Peyer's patch (tissue), 4 donors: ENCODE results near the gene ZNF275. TPM values are rescaled to one million over a fixed set of nuclear protein-coding genes. Genes with fewer than 3 reads are reported as not detected.
"Not testable (repeated sequence)": the region's sequence is repeated elsewhere in the genome, so short reads cannot be mapped to it uniquely, and the experiment has no call there.

Experiments used
- DNase-seq, 3 donors: peaks; one replicate each; pipeline ENCODE4 v3.0.0-alpha.2; 2017 to 2019
- H3K27ac ChIP-seq, 4 donors: fragments of 200-600 bp; sonication (generic); one replicate each; pipeline ENCODE4 v1.5.1; 2016 to 2019
- H3K27me3 ChIP-seq, 2 donors: fragments of 200-600 bp; sonication (generic); one replicate each; pipeline ENCODE4 v1.5.1; 2019
- H3K36me3 ChIP-seq, 3 donors: fragments of 200-600 bp; sonication (generic); one replicate each; pipeline ENCODE4 v1.5.1; 2016 to 2019
- H3K4me1 ChIP-seq, 4 donors: fragments of 200-600 bp; sonication (generic); one replicate each; pipeline ENCODE4 v1.5.1; 2016 to 2019
- H3K4me3 ChIP-seq, 4 donors: fragments of 200-600 bp; sonication (generic); 1 replicate in 3 of 4; 2 replicates in 1 of 4; pipeline ENCODE4 v1.5.1; 2016 to 2019; ENCODE audit warnings: mild to moderate bottlenecking in 1 of 4
- H3K9me3 ChIP-seq, 4 donors: fragments of 200-600 bp; sonication (generic); one replicate each; pipeline ENCODE4 v1.5.1; 2016 to 2019; ENCODE audit warnings: mild to moderate bottlenecking in 1 of 4
- CTCF ChIP-seq, 6 experiments: fragments of 450-650 bp in 4 of 6; fragments of 200-600 bp in 2 of 6; sonication (generic) in 1 of 6; IDR thresholded peaks; one replicate each; pipeline ENCODE4 v1.5.1; 2017 to 2019; ENCODE audit warnings: antibody characterized with exemption in 6 of 6, mild to moderate bottlenecking in 3 of 6, moderate library complexity in 1 of 6
- POLR2A ChIP-seq, 2 donors: fragments of 450-650 bp; IDR thresholded peaks; one replicate each; pipeline ENCODE4 v1.5.1; 2017; ENCODE audit warnings: antibody characterized with exemption in 2 of 2, mild to moderate bottlenecking in 2 of 2, moderate library complexity in 2 of 2
- total RNA-seq, 4 donors: library from RNA; depleted of rRNA; stranded (reverse); fragments of >200 nt; gene quantifications; one replicate each; pipeline ENCODE4 v1.1.0, GENCODE V29; 2016

Gene ZNF275
- total RNA-seq, 4 donors from 2014 or later, result 4.0 to 12.4 (median 7.2) TPM

DNA sequence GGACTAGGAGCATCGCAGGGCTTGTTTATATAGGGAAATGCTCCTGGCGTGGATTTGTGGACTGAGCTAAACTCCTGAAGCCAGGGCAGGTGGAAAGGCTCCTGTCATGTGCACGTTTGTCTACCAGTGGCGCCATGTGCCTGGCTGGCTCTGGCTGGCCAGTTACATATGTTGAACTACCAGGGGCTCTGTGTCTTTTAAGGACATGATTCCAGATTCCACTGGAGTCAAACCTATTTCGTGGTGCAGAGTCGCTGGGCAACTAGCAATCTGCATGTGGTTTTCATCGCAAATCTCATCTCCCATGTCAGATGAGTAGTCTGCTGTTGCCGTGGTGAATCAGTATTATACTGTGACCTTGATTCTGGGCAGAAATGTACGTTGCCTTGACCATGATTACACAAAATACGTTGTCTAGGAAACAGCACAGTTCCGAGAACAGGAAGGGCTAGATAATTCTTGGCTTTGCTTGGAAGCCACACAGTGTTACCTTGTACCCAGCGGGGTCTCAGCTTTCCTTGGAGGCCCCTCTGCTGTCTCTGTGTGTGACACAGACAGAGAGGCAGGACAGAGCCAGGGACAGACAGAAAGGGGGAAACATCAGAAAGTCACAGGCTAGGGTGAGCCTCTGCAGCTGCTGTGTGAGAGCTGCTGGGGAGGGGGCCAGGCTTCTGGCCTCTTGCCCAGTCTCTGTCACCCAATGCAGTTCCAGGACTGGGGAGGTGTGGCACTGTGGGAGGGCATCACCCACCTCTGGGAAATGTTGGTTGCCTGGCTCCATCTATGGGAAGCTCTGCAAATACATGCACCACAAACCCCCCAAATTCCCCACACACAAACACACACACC is 48.0 kb downstream of the ZNF275 start:
- H3K9me3 ChIP-seq, result no peaks in the 10 kb centered on the region
- H3K4me1 ChIP-seq, result no peaks in the 10 kb centered on the region
- H3K4me3 ChIP-seq, result no peak overlapping the region
- H3K27me3 ChIP-seq, result no peaks in the 10 kb centered on the region
- no peak overlapping the region for H3K27ac ChIP-seq
- DNase-seq, result no peak
- TF ChIP-seq CTCF (IDR thresholded peaks at IDR 0.05) (no peak), POLR2A (IDR thresholded peaks at IDR 0.05) (no peak)
- H3K36me3 ChIP-seq, result no peaks in the 10 kb centered on the region

GRCh38 chrX:153382563-153383482 is 48.9 kb downstream of the ZNF275 start:
- H3K36me3 ChIP-seq, result no peaks in the 10 kb centered on the region
- H3K27me3 ChIP-seq, result no peaks in the 10 kb centered on the region
- no peaks in the 10 kb centered on the region for H3K4me1 ChIP-seq
- no peaks in the 10 kb centered on the region for H3K9me3 ChIP-seq
- no peak overlapping the region for H3K4me3 ChIP-seq
- no peak for DNase-seq
- no peak overlapping the region for H3K27ac ChIP-seq
- TF ChIP-seq CTCF (IDR thresholded peaks at IDR 0.05) (no peak), POLR2A (IDR thresholded peaks at IDR 0.05) (no peak)

DNA sequence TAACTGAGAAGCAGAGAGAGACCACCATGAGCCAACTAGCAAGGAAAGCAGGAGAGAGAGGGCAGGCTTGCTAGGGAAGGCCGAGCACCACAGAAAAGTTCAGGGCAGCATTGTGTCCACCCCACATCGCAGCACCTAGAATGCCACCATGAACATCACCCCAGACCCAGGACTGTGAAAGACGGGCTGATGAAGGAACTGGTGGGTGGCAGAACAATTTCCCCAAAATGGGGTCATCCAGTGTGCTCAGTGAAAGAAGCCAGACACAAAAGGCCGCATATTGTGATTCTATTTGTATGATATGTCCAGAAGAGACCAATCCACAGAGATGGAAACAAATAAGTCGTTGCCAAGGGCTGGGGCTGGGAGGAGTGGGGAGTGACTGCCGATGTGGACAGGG is 50.4 kb downstream of the ZNF275 start:
- Histone ChIP-seq H3K4me1 (no peaks in the 10 kb centered on the region), H3K27ac (no peak overlapping the region), H3K4me3 (no peak overlapping the region), H3K36me3 (no peaks in the 10 kb centered on the region), H3K9me3 (no peaks in the 10 kb centered on the region), H3K27me3 (no peaks in the 10 kb centered on the region)
- TF ChIP-seq POLR2A (IDR thresholded peaks at IDR 0.05) (no peak), CTCF (IDR thresholded peaks at IDR 0.05) (no peak)
- no peak for DNase-seq

DNA sequence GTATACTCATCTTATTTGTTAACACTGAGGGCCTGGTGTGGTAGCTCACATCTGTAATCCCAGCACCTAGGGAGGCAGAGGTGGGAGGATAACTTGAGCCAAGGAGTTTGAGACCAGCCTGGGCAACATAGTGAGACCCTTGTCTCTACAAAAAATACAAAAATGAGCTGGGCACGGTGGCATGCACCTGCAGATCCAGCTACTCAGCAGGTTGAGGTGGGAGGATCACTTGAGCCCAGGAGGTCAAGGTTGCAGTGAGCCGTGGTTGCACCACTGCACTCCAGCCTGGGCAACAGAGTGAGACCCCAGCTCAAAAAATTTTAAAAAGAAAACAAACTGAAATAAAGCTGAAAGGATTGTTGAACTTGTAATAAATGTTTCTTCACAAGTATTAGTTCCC is 51.0 kb downstream of the ZNF275 start:
- not testable (repeated sequence) for H3K9me3 ChIP-seq, H3K4me3 ChIP-seq, H3K27me3 ChIP-seq, DNase-seq, H3K4me1 ChIP-seq, H3K36me3 ChIP-seq, H3K27ac ChIP-seq

- H3K4me1 ChIP-seq, result no peaks in the 10 kb centered on the region
- no peak overlapping the region for H3K27ac ChIP-seq
- no peaks in the 10 kb centered on the region for H3K27me3 ChIP-seq
- no peak overlapping the region for H3K4me3 ChIP-seq
- no peaks in the 10 kb centered on the region for H3K36me3 ChIP-seq
- no peaks in the 10 kb centered on the region for H3K9me3 ChIP-seq
- no peak for DNase-seq
- no peak for TF ChIP-seq POLR2A (IDR thresholded peaks at IDR 0.05)
- TF ChIP-seq CTCF (IDR thresholded peaks at IDR 0.05), result no peak
Observed at GRCh38 chrX:153386097-153386496, 52.1 kb downstream of the ZNF275 start.

DNA sequence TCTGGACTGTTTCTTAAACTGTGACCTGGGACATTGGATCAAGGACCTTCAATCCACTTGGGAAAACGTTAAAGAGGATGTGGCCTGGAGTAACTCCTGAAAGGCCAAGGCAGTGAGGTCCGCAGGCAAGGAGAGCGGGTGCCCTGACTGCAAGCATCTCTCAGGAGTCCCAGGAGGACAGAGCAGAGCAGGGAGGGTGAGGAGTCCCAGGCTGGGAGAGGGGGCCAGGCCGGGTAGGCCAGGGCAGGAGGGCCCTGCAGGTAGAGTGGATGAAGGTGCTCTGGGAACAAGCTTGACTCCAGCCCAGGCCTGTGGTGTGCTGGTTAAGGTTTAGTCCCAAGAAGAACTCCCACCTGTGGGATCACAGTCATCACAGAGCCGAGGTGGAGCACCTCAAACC is 53.4 kb downstream of the ZNF275 start:
- Histone ChIP-seq H3K4me1 (no peaks in the 10 kb centered on the region), H3K4me3 (no peak overlapping the region), H3K27ac (no peak overlapping the region), H3K9me3 (no peaks in the 10 kb centered on the region), H3K27me3 (no peaks in the 10 kb centered on the region), H3K36me3 (no peaks in the 10 kb centered on the region)
- TF ChIP-seq POLR2A (IDR thresholded peaks at IDR 0.05), result no peak
- no peak for TF ChIP-seq CTCF (IDR thresholded peaks at IDR 0.05)
- no peak for DNase-seq
